CD14-positive monocyte (primary cell): Measurements from ENCODE around the gene FLNA. TPM values are rescaled to one million over a fixed set of nuclear protein-coding genes. Genes with fewer than 3 reads are reported as not detected.
A peak's percentile ranks its signal among the peaks of the same experiment; 100 is the strongest.

ENCODE experiments used
- DNase-seq, 3 donors: peaks; one replicate each; pipeline ENCODE4 v3.0.0-alpha.2; 2011 to 2022
- H2AFZ ChIP-seq: 2 replicates; pipeline ENCODE4 v1.6.0; 2012; ENCODE audit warnings: mild to moderate bottlenecking, low read depth, low read length, inconsistent platforms; ENCODE audit not compliant: insufficient read depth, poor library complexity, severe bottlenecking
- H3K27ac ChIP-seq, 2 donors: 1 replicate in 1 of 2; 2 replicates in 1 of 2; pipeline ENCODE4 v1.5.1; 2012 to 2013; ENCODE audit warnings: low read length in 2 of 2, control low read depth in 1 of 2, inconsistent platforms in 1 of 2, low read depth in 1 of 2, mild to moderate bottlenecking in 1 of 2
- H3K27me3 ChIP-seq, 2 donors: one replicate each; pipeline versions ENCODE4 v1.6.0 to v1.6.1; 2011 to 2013; ENCODE audit warnings: low read length in 2 of 2; ENCODE audit not compliant: control insufficient read depth in 2 of 2, insufficient read depth in 2 of 2
- H3K36me3 ChIP-seq, 2 donors: replicated peaks in 1 of 2; 1 replicate in 1 of 2; 2 replicates in 1 of 2; pipeline versions ENCODE4 v1.5.1 to v1.6.1; 2012 to 2013; ENCODE audit warnings: low read length in 2 of 2, control low read depth in 1 of 2, inconsistent platforms in 1 of 2, mild to moderate bottlenecking in 1 of 2; ENCODE audit not compliant: insufficient read depth in 2 of 2, control insufficient read depth in 1 of 2
- H3K4me1 ChIP-seq, 2 donors: 1 replicate in 1 of 2; 2 replicates in 1 of 2; pipeline versions ENCODE4 v1.5.1 to v1.6.1; 2012 to 2013; ENCODE audit warnings: low read length in 2 of 2, control low read depth in 1 of 2, inconsistent platforms in 1 of 2, mild to moderate bottlenecking in 1 of 2, moderate library complexity in 1 of 2; ENCODE audit not compliant: insufficient read depth in 2 of 2, control insufficient read depth in 1 of 2
- H3K4me2 ChIP-seq: replicated peaks from 2 replicates; pipeline ENCODE3; 2012; ENCODE audit warnings: low read length, moderate library complexity, mild to moderate bottlenecking; ENCODE audit not compliant: poor library complexity, severe bottlenecking; ENCODE audit errors: extremely low read depth
- H3K4me3 ChIP-seq, 3 experiments: fragments of 200-600 bp in 1 of 3; sonication (generic) in 1 of 3; replicated peaks in 1 of 3; 1 replicate in 2 of 3; 2 replicates in 1 of 3; pipeline ENCODE4 v1.5.1; 2011 to 2013; ENCODE audit warnings: low read length in 3 of 3, mild to moderate bottlenecking in 3 of 3, control low read depth in 2 of 3, low read depth in 2 of 3, inconsistent platforms in 1 of 3, moderate library complexity in 1 of 3
- H3K79me2 ChIP-seq: 2 replicates; pipeline ENCODE4 v1.6.0; 2012; ENCODE audit warnings: mild to moderate bottlenecking, control low read depth, inconsistent platforms, low read length, moderate library complexity; ENCODE audit not compliant: insufficient read depth
- H3K9ac ChIP-seq: 2 replicates; pipeline ENCODE4 v1.6.0; 2017; ENCODE audit warnings: low read length, mild to moderate bottlenecking; ENCODE audit not compliant: insufficient read depth, poor library complexity, severe bottlenecking
- H3K9me3 ChIP-seq, 2 donors: replicated peaks in 1 of 2; 1 replicate in 1 of 2; 2 replicates in 1 of 2; pipeline versions ENCODE4 v1.5.1 to v1.6.1; 2012 to 2013; ENCODE audit warnings: low read length in 2 of 2, control low read depth in 1 of 2; ENCODE audit not compliant: control insufficient read depth in 1 of 2, insufficient read depth in 1 of 2
- H4K20me1 ChIP-seq: 2 replicates; pipeline ENCODE4 v1.6.0; 2012; ENCODE audit warnings: mild to moderate bottlenecking, low read length, control low read depth, moderate library complexity; ENCODE audit not compliant: insufficient read depth
- H3K27ac Mint-ChIP-seq, 7 donors: one replicate each; pipeline ENCODE4 v1.8.0; 2020; ENCODE audit warnings: mild to moderate bottlenecking in 7 of 7, mixed read lengths in 7 of 7, moderate library complexity in 6 of 7, inconsistent platforms in 2 of 7
- H3K27me3 Mint-ChIP-seq, 3 donors: one replicate each; pipeline ENCODE4 v1.8.0; 2021 to 2022; ENCODE audit warnings: low read depth in 3 of 3, mild to moderate bottlenecking in 3 of 3, mixed read lengths in 3 of 3, moderate library complexity in 3 of 3, inconsistent platforms in 1 of 3
- H3K36me3 Mint-ChIP-seq, 2 donors: one replicate each; pipeline ENCODE4 v1.8.0; 2020; ENCODE audit warnings: mixed read lengths in 2 of 2, inconsistent platforms in 1 of 2, mild to moderate bottlenecking in 1 of 2
- H3K4me1 Mint-ChIP-seq: one replicate; pipeline ENCODE4 v1.8.0; 2020; ENCODE audit warnings: mild to moderate bottlenecking, mixed read lengths
- H3K4me3 Mint-ChIP-seq, 2 donors: one replicate each; pipeline ENCODE4 v1.8.0; 2020; ENCODE audit warnings: mild to moderate bottlenecking in 2 of 2, mixed read lengths in 2 of 2, moderate library complexity in 1 of 2
- H3K9me3 Mint-ChIP-seq, 7 donors: one replicate each; pipeline ENCODE4 v1.8.0; 2020 to 2022; ENCODE audit warnings: mixed read lengths in 7 of 7, mild to moderate bottlenecking in 6 of 7, moderate library complexity in 6 of 7, inconsistent platforms in 2 of 7
- WGBS: methylation state at CpG from one replicate; pipeline ENCODE4 v1.1.5; 2013; ENCODE audit warnings: missing lambda C conversion rate; ENCODE audit not compliant: insufficient coverage; 5-methylcytosine and 5-hydroxymethylcytosine counted together
- intact Hi-C, 2 donors: fragments of 100-400 bp; cut with micrococcal nuclease; formaldehyde crosslinking; loops; one replicate each; pipeline versions ENCODE4 v1.15.0 to v1.15.1; 2023
- polyA plus RNA-seq, 3 donors: library from polyadenylated mRNA; depleted of rRNA in 1 of 3; unstranded in 2 of 3; stranded (reverse) in 1 of 3; fragments of 300-500 nt in 2 of 3; fragments of >200 nt in 1 of 3; fragmentation: Illumina TruSeq in 2 of 3; gene quantifications; 1 replicate in 2 of 3; 2 replicates in 1 of 3; pipeline ENCODE4 v1.2.3, GENCODE V29; 2012 to 2021
- TF ChIP-seq, protein P1 (sequence below): fragments of 200-600 bp; IDR thresholded peaks from one replicate; pipeline ENCODE4 v1.8.0; 2022; ENCODE audit warnings: antibody characterized with exemption, mild to moderate bottlenecking

Gene FLNA
- polyA plus RNA-seq, 3 donors, result 111 to 874 (median 219) TPM

DNA sequence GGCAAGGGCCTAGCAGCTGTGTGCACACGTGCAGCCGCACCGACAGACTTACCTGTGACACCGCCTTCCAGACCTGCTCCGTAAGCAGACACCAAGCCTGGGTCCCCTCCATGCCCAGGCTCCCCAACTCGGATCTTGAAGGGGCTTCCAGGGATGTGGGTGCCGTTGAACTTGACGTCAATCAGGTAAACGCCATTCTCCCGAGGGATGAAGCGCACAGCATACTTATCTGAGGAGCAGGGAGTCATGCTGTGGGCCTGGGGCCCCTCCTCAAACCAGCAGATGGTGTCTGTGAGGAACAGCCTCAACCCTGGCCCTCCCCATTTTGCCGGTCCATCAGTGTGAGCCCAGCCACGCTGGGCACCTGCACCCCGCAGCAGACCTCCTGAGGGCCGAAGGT is 24.5 kb downstream of the FLNA start:
- TF ChIP-seq, protein P1, sequence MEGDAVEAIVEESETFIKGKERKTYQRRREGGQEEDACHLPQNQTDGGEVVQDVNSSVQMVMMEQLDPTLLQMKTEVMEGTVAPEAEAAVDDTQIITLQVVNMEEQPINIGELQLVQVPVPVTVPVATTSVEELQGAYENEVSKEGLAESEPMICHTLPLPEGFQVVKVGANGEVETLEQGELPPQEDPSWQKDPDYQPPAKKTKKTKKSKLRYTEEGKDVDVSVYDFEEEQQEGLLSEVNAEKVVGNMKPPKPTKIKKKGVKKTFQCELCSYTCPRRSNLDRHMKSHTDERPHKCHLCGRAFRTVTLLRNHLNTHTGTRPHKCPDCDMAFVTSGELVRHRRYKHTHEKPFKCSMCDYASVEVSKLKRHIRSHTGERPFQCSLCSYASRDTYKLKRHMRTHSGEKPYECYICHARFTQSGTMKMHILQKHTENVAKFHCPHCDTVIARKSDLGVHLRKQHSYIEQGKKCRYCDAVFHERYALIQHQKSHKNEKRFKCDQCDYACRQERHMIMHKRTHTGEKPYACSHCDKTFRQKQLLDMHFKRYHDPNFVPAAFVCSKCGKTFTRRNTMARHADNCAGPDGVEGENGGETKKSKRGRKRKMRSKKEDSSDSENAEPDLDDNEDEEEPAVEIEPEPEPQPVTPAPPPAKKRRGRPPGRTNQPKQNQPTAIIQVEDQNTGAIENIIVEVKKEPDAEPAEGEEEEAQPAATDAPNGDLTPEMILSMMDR, result no peak
- no peak overlapping the region for H3K4me3 Mint-ChIP-seq
- no peaks in the 10 kb centered on the region for H3K27me3 ChIP-seq
- intact Hi-C loops, result no loop called here
- no peak overlapping the region for H2AFZ ChIP-seq
- no peak overlapping the region for H3K4me3 ChIP-seq
- peaks cover 73% of the 10 kb centered on the region for H4K20me1 ChIP-seq
- peaks cover 3% of the 10 kb centered on the region for H3K79me2 ChIP-seq
- peaks cover 30 to 51% of the 10 kb centered on the region in 2 donors for H3K4me1 ChIP-seq
- no peaks in the 10 kb centered on the region for H3K9me3 Mint-ChIP-seq
- peaks cover 67% of the 10 kb centered on the region in 2 donors for H3K36me3 ChIP-seq
- DNase-seq, result no peak
- peak overlapping the region; percentile 24 to 34 for H3K27ac ChIP-seq
- H3K36me3 Mint-ChIP-seq, result peaks cover 44 to 61% of the 10 kb centered on the region in 2 donors
- peak overlapping the region in 5 of 7 donors; percentile 5 to 72 (median 45) for H3K27ac Mint-ChIP-seq
- no peak overlapping the region for H3K9ac ChIP-seq
- WGBS, result 87% methylated on average over 6 of the region's 15 CpGs
- H3K27me3 Mint-ChIP-seq, result peaks cover 0 to 4% (median 0%) of the 10 kb centered on the region in 3 donors
- peaks cover 21% of the 10 kb centered on the region for H3K4me1 Mint-ChIP-seq
- H3K4me2 ChIP-seq, result no peak overlapping the region
- no peaks in the 10 kb centered on the region for H3K9me3 ChIP-seq

DNA sequence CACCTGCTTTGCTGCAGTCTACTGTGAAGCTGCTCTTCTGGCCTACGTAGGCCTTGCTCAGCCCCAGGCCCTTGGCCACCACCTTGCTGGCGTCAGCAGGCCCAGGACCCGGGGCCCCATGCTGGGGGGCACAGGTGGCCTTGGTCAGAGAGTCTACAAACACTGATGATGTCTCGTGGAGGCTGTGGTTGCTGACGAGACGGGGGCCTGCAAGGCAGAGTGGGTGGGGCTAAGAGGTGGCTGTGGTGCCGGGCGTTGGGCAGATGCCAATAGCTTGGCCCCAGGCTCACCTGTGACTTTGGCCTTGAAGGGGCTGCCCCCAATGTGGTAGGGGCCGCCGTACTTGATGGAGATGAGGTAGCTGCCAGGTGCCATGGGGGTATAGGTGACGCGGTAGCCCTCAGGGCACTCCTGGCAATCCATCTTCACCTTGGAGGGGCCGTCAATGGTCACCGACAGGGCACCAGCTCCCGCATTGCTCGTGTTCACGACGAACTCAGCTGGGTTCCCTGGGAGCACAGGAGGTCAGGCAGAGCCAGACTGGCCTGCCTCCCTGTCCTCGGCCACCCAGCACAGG is 25.0 kb downstream of the FLNA start:
- H3K4me2 ChIP-seq, result no peak overlapping the region
- no peak for DNase-seq
- H3K9ac ChIP-seq, result no peak overlapping the region
- peaks cover 30 to 51% of the 10 kb centered on the region in 2 donors for H3K4me1 ChIP-seq
- peak overlapping the region; percentile 24 to 34 for H3K27ac ChIP-seq
- Mint-ChIP-seq H3K4me1 (peaks cover 21% of the 10 kb centered on the region), H3K36me3 (peaks cover 41 to 56% of the 10 kb centered on the region in 2 donors), H3K27ac (peak overlapping the region in 5 of 7 donors; percentile 15 to 81 (median 45)), H3K9me3 (no peaks in the 10 kb centered on the region), H3K4me3 (no peak overlapping the region), H3K27me3 (peaks cover 0 to 4% (median 0%) of the 10 kb centered on the region in 3 donors)
- 74% methylated on average over 11 of the region's 19 CpGs for WGBS
- peaks cover 62% of the 10 kb centered on the region in 2 donors for H3K36me3 ChIP-seq
- H3K4me3 ChIP-seq, result no peak overlapping the region
- peaks cover 3% of the 10 kb centered on the region for H3K79me2 ChIP-seq
- TF ChIP-seq, protein P1, result no peak
- no peaks in the 10 kb centered on the region for H3K9me3 ChIP-seq
- H2AFZ ChIP-seq, result no peak overlapping the region
- peaks cover 68% of the 10 kb centered on the region for H4K20me1 ChIP-seq
- no peaks in the 10 kb centered on the region for H3K27me3 ChIP-seq
- intact Hi-C loops, result no loop called here
